HEK293T (cell line): ENCODE results near the gene MBD2.

ENCODE experiments used
- BHLHE40 ChIP-seq: fragments of 450-650 bp; IDR thresholded peaks from 2 replicates; pipeline ENCODE4 v1.6.1; 2016; ENCODE audit warnings: mild to moderate bottlenecking, moderate library complexity, borderline replicate concordance
- ELF4 ChIP-seq: fragments of 450-650 bp; IDR thresholded peaks from 2 replicates; pipeline ENCODE4 v1.6.1; 2017; ENCODE audit warnings: antibody characterized with exemption
- FOXA1 ChIP-seq: fragments of 450-650 bp; IDR thresholded peaks from 2 replicates; pipeline ENCODE4 v1.6.1; 2016; ENCODE audit warnings: mild to moderate bottlenecking
- FOXM1 ChIP-seq: fragments of 450-650 bp; IDR thresholded peaks from 2 replicates; pipeline ENCODE4 v1.6.1; 2017; ENCODE audit warnings: mild to moderate bottlenecking, borderline replicate concordance
- HDGF ChIP-seq: fragments of 450-650 bp; IDR thresholded peaks from 2 replicates; pipeline ENCODE4 v1.6.1; 2017; ENCODE audit warnings: antibody characterized with exemption, borderline replicate concordance
- NFRKB ChIP-seq: fragments of 450-650 bp; IDR thresholded peaks from 2 replicates; pipeline ENCODE4 v1.6.1; 2016; ENCODE audit warnings: mild to moderate bottlenecking, moderate library complexity
- SP1 ChIP-seq: fragments of 450-650 bp; IDR thresholded peaks from 2 replicates; pipeline ENCODE4 v1.6.1; 2017
- ZNF384 ChIP-seq: fragments of 450-650 bp; IDR thresholded peaks from 2 replicates; pipeline ENCODE4 v1.6.1; 2016
- TF ChIP-seq, protein P1 (sequence below): fragments of 450-650 bp; IDR thresholded peaks from 2 replicates; pipeline ENCODE4 v1.6.1; 2016

DNA sequence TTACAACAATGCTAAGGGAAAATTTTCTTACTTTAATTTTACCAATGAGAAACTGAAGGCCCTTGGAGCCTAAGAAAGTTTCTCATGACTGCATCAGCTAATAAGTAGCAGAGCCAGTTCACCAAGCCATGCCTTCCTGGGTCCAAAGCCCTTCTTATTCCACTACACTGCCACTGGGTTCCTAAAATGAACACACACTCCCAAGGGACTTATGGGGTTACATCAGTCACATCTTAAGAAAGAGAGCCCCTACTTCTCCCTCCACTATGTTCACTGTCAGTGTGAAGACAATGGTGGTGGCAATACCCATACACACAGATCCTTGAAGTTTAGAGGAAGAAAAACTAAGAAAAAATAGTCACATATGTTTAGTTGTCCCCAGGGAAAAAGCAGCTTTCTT, 20.6 kb downstream of the MBD2 start:
- TF ChIP-seq SP1 (no peak), NFRKB (no peak), FOXM1 (no peak), ELF4 (no peak), HDGF (no peak), ZNF384 (no peak), BHLHE40 (no peak), FOXA1 (no peak)
- TF ChIP-seq, protein P1, sequence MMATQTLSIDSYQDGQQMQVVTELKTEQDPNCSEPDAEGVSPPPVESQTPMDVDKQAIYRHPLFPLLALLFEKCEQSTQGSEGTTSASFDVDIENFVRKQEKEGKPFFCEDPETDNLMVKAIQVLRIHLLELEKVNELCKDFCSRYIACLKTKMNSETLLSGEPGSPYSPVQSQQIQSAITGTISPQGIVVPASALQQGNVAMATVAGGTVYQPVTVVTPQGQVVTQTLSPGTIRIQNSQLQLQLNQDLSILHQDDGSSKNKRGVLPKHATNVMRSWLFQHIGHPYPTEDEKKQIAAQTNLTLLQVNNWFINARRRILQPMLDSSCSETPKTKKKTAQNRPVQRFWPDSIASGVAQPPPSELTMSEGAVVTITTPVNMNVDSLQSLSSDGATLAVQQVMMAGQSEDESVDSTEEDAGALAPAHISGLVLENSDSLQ, result no peak
